Measurements from ENCODE around the gene KRTAP4-11.
"Not testable (repeated sequence)": the region's sequence is repeated elsewhere in the genome, so short reads cannot be mapped to it uniquely, and the experiment has no call there.

DNA sequence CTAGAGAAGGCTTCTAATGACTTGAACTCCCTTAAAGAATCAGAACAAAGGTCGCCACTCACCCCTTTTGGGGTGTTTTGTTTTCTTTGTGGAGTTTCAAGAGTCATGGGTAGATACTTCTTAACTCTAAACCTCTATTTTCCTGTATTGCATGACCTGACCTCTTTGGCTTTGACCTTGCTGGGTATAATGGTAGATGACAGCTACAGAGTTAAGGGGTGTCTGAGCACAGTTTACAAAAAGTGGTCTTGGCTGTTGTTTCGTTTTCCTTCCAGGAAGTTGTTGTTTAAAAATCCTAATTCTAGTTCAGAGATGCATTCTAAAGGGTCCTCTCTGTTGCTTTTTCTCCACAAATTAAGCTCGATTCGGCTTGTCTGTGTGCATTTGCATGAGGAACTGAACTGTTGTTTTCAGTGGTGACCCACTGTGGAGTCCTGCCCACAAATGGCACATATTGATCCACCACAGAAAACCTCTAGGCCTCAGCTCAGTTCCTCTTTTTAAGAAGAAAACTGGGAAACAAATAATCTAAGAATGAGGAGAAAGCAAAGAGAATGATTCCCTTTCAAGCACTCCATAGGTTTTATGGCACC lies 29.3 kb downstream of the KRTAP4-11 start:
- TF ChIP-seq CTCF, POLR2A (IDR thresholded peaks at IDR 0.05): not testable (repeated sequence)
